ENCODE data around the gene TUBA3E.
"Not testable (repeated sequence)": the region's sequence is repeated elsewhere in the genome, so short reads cannot be mapped to it uniquely, and the experiment has no call there.

TUBA3E gene

DNA sequence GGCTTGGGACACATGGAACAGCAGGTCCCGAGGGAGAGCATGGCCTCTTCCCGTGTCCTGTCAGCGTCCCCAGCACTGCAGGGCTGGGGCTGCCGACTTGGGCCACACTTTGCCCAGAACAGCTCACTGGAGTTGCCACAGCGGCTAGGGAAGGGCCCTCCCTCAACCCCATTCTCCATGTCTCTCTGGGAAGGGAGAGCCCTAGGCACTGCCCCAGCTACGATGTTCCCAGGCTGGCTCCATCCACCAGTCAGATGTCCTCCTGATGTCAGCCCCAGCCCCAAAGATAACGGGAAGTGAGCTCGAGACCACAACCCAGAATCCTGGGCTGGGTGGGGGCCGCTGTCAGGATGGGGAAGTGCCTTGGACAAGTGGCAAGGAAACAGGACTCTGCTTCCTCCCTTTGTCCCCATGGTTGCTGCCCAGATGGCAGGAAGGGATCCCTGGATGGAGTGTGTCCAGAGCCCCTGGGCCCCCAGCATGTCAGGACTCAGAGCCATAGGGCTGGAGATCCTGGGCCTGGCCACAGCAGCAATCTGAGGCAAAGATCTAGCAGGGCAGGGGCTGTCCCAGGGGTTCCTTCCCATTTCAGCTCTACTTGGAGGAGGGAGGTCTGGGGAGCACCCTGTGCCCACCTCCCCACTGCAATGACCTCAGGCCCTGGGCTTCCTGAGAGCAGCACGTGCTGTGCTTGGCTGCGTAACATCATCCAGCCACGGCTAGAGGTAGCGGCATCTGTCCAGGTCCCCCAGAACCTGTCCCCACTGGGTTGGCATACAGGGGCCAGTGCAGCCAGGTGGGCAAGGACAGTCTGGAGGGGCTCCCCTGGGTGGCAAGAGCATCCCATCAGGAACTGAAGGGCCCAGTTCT, 55.6 kb downstream of the TUBA3E start:
- not testable (repeated sequence) for DNase-seq

Measured in activated CD8-positive, alpha-beta memory T cell treated with anti-CD3 and anti-CD28 coated beads, Interleukin-2, amount 50 U/mL, for 4 hours (primary cell).